ENCODE measurements around the gene MYO1C. TPM values are rescaled to one million over a fixed set of nuclear protein-coding genes. Genes with fewer than 3 reads are reported as not detected.

The MYO1C gene
- total RNA-seq, 6 experiments from 2014 or later: 310 to 400 (median 328) TPM

GRCh38 chr17:1485423-1486376 is 6.8 kb downstream of the MYO1C start:
- peaks cover 49% of the 10 kb centered on the region for H3K4me1 Mint-ChIP-seq (ENCODE audit: low read depth)
- peaks cover 19% of the 10 kb centered on the region for H3K36me3 Mint-ChIP-seq (ENCODE audit: low read depth)
- peak overlapping the region; percentile 91 for H3K4me3 Mint-ChIP-seq
- H3K27me3 Mint-ChIP-seq (ENCODE audit: insufficient read depth): no peaks in the 10 kb centered on the region; the same call in none of the 2 replicates
- peak; percentile 59 for DNase-seq
- no peaks in the 10 kb centered on the region for H3K9me3 Mint-ChIP-seq
- TF ChIP-seq CTCF (IDR thresholded peaks at IDR 0.05): no peak
- peak overlapping the region; percentile 94 for H3K27ac Mint-ChIP-seq

- peak overlapping the region; percentile 89 for H3K27ac Mint-ChIP-seq
These were observed 7.6 kb downstream of the MYO1C start for GRCh38 chr17:1484676-1485422.

GRCh38 chr17:1484060-1484535 is 8.4 kb downstream of the MYO1C start:
- no peak for DNase-seq
- no peaks in the 10 kb centered on the region; the same call in none of the 2 replicates for H3K27me3 Mint-ChIP-seq (ENCODE audit: insufficient read depth)
- TF ChIP-seq CTCF (IDR thresholded peaks at IDR 0.05): no peak
- peak overlapping the region; percentile 91 for H3K4me3 Mint-ChIP-seq
- H3K9me3 Mint-ChIP-seq: no peaks in the 10 kb centered on the region
- peaks cover 18% of the 10 kb centered on the region for H3K36me3 Mint-ChIP-seq (ENCODE audit: low read depth)
- H3K4me1 Mint-ChIP-seq (ENCODE audit: low read depth): peaks cover 33% of the 10 kb centered on the region
- H3K27ac Mint-ChIP-seq: peak overlapping the region; percentile 89

More at GRCh38 chr17:1484676-1485422, 7.6 kb downstream of the MYO1C start:
- peak; percentile 46 for TF ChIP-seq CTCF (IDR thresholded peaks at IDR 0.05)
- no peaks in the 10 kb centered on the region; the same call in none of the 2 replicates for H3K27me3 Mint-ChIP-seq (ENCODE audit: insufficient read depth)
- H3K4me1 Mint-ChIP-seq (ENCODE audit: low read depth): peaks cover 41% of the 10 kb centered on the region
- H3K36me3 Mint-ChIP-seq (ENCODE audit: low read depth): peaks cover 18% of the 10 kb centered on the region
- peak; percentile 45 for DNase-seq
- H3K9me3 Mint-ChIP-seq: no peaks in the 10 kb centered on the region
- H3K4me3 Mint-ChIP-seq: peak overlapping the region; percentile 91

GRCh38 chr17:1482680-1483079 is 9.8 kb downstream of the MYO1C start:
- TF ChIP-seq CTCF (IDR thresholded peaks at IDR 0.05): no peak
- H3K4me3 Mint-ChIP-seq: no peak overlapping the region
- H3K9me3 Mint-ChIP-seq: no peaks in the 10 kb centered on the region
- no peak overlapping the region for H3K27ac Mint-ChIP-seq
- DNase-seq: no peak
- H3K4me1 Mint-ChIP-seq (ENCODE audit: low read depth): peaks cover 25% of the 10 kb centered on the region
- peaks cover 4% of the 10 kb centered on the region for H3K27me3 Mint-ChIP-seq (ENCODE audit: insufficient read depth)
- H3K36me3 Mint-ChIP-seq (ENCODE audit: low read depth): peaks cover 18% of the 10 kb centered on the region

GRCh38 chr17:1481736-1482135 is 10.8 kb downstream of the MYO1C start:
- TF ChIP-seq CTCF (IDR thresholded peaks at IDR 0.05): no peak
- peak overlapping the region; percentile 26; the same call in 1 of the 2 replicates for H3K27ac Mint-ChIP-seq
- no peak for DNase-seq
- no peak overlapping the region for H3K4me3 Mint-ChIP-seq
- no peaks in the 10 kb centered on the region for H3K9me3 Mint-ChIP-seq
- H3K27me3 Mint-ChIP-seq (ENCODE audit: insufficient read depth): peaks cover 4% of the 10 kb centered on the region
- H3K4me1 Mint-ChIP-seq (ENCODE audit: low read depth): peaks cover 20% of the 10 kb centered on the region
- peaks cover 18% of the 10 kb centered on the region for H3K36me3 Mint-ChIP-seq (ENCODE audit: low read depth)

All from HFFc6 (cell line).